ENCODE results near the gene KLK1. TPM values are rescaled to one million over a fixed set of nuclear protein-coding genes. Genes with fewer than 3 reads are reported as not detected.

The KLK1 gene
- total and polyA plus RNA-seq, 2 of the 13 experiments (the other 11 are each of a cell fraction or from before 2014, with no cell fraction given): not detected

- TF ChIP-seq, protein P1, sequence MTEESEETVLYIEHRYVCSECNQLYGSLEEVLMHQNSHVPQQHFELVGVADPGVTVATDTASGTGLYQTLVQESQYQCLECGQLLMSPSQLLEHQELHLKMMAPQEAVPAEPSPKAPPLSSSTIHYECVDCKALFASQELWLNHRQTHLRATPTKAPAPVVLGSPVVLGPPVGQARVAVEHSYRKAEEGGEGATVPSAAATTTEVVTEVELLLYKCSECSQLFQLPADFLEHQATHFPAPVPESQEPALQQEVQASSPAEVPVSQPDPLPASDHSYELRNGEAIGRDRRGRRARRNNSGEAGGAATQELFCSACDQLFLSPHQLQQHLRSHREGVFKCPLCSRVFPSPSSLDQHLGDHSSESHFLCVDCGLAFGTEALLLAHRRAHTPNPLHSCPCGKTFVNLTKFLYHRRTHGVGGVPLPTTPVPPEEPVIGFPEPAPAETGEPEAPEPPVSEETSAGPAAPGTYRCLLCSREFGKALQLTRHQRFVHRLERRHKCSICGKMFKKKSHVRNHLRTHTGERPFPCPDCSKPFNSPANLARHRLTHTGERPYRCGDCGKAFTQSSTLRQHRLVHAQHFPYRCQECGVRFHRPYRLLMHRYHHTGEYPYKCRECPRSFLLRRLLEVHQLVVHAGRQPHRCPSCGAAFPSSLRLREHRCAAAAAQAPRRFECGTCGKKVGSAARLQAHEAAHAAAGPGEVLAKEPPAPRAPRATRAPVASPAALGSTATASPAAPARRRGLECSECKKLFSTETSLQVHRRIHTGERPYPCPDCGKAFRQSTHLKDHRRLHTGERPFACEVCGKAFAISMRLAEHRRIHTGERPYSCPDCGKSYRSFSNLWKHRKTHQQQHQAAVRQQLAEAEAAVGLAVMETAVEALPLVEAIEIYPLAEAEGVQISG (CRISPR knock-in tag; IDR thresholded peaks at IDR 0.05): 0 out of 2 replicates have a peak, but pooled peaks have one; percentile 15
- TF ChIP-seq SP140L (CRISPR knock-in tag; IDR thresholded peaks at IDR 0.05; ENCODE audit: borderline replicate concordance): no peak
- peak; percentile 28; the same call in 1 of the 2 replicates for TF ChIP-seq POLR2AphosphoS5 (IDR thresholded peaks at IDR 0.05; ENCODE audit: low read depth, low read length)
- TF ChIP-seq MLLT10 (CRISPR knock-in tag; IDR thresholded peaks at IDR 0.05): no peak
- TF ChIP-seq SOX6 (IDR thresholded peaks at IDR 0.05): no peak
- TF ChIP-seq SOX6 (CRISPR knock-in tag; IDR thresholded peaks at IDR 0.05): 0 out of 2 replicates have a peak, but pooled peaks have one; percentile 24
- no peak for TF ChIP-seq KLF16 (CRISPR knock-in tag; IDR thresholded peaks at IDR 0.05)
- TF ChIP-seq ZNF343 (CRISPR knock-in tag; IDR thresholded peaks at IDR 0.05): no peak
- TF ChIP-seq DNMT1 (CRISPR knock-in tag; IDR thresholded peaks at IDR 0.05): no peak
Measured at GRCh38 chr19:50796128-50796633, 27.4 kb downstream of the KLK1 start (continued).

GRCh38 chr19:50795664-50796073, 27.9 kb downstream of the KLK1 start:
- H3K27ac ChIP-seq (ENCODE audit: extremely low read length, insufficient read depth, low read length): no peak overlapping the region
- peaks cover 33% of the 10 kb centered on the region for H4K20me1 ChIP-seq (ENCODE audit: insufficient read depth, low read length)
- H3K27me3 ChIP-seq (ENCODE audit: control insufficient read depth in 1 of 2, insufficient read depth in 2 of 2, low read length in 2 of 2): no peaks in the 10 kb centered on the region; a peak in 1 of 5 replicates
- H3K79me2 ChIP-seq (ENCODE audit: insufficient read depth, low read length): peaks cover 5% of the 10 kb centered on the region
- ChIA-PET POLR2A (interaction anchor here (2.6 kb wide), 1 partner anchor 8 kb away, joined by 27 read pairs; no protein-coding TSS in a partner anchor), CTCF (ENCODE audit: low intra/inter-chr PET ratio, low total read pairs) (no interaction called here)
- H3K36me3 ChIP-seq (replicated peaks in 1 of 2; ENCODE audit: control insufficient read depth in 1 of 2, insufficient read depth in 2 of 2, low read length in 2 of 2): peaks cover 22 to 31% of the 10 kb centered on the region in 2 experiments; a peak in 4 of 5 replicates
- no TSS peak for BruUV-seq (replicated peaks)
- H3K4me1 ChIP-seq (ENCODE audit: insufficient read depth, low read length): peaks cover 24% of the 10 kb centered on the region
- WGBS (ENCODE audit: low lambda C conversion rate): 100% methylated on average over 4 of the region's 4 CpGs
- in situ Hi-C loops (cut with HindIII; ENCODE audit: extremely low pct_ligation_motif_present, low pct_unique_long_range_greater_than_20kb) (loop anchor here (25.0 kb wide), 1 partner anchor 433 kb away; the partner anchor contains the start of gene NAPSA), intact Hi-C loops (cut with micrococcal nuclease; ENCODE audit: unreplicated experiment) (no loop called here)
- no peak overlapping the region for H2AFZ ChIP-seq (ENCODE audit: low read length)
- FAIRE-seq (no peak), ATAC-seq (no peak), DNase-seq (ENCODE audit: low spot score) (no peak)
- H3K9me3 ChIP-seq (ENCODE audit: low read length): no peaks in the 10 kb centered on the region
- H3K9ac ChIP-seq (ENCODE audit: insufficient read depth, low read depth, low read length): no peak overlapping the region
- no peak overlapping the region for H3K4me2 ChIP-seq (ENCODE audit: low read depth, low read length)
- no peak overlapping the region for H3K4me3 ChIP-seq (replicated peaks in 1 of 3; ENCODE audit: insufficient read depth in 1 of 3, low read depth in 2 of 3, low read length in 3 of 3)
- TF ChIP-seq ZNF878 (CRISPR knock-in tag; IDR thresholded peaks at IDR 0.05): no peak
- TF ChIP-seq, protein P1 (CRISPR knock-in tag; IDR thresholded peaks at IDR 0.05): 0 out of 2 replicates have a peak, but pooled peaks have one; percentile 7
- no peak for TF ChIP-seq ZBTB42 (CRISPR knock-in tag; IDR thresholded peaks at IDR 0.05)
- TF ChIP-seq, protein P2, sequence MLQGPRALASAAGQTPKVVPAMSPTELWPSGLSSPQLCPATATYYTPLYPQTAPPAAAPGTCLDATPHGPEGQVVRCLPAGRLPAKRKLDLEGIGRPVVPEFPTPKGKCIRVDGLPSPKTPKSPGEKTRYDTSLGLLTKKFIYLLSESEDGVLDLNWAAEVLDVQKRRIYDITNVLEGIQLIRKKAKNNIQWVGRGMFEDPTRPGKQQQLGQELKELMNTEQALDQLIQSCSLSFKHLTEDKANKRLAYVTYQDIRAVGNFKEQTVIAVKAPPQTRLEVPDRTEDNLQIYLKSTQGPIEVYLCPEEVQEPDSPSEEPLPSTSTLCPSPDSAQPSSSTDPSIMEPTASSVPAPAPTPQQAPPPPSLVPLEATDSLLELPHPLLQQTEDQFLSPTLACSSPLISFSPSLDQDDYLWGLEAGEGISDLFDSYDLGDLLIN (CRISPR knock-in tag; IDR thresholded peaks at IDR 0.05; ENCODE audit: borderline replicate concordance): no peak
- TF ChIP-seq ZNF761 (CRISPR knock-in tag; conservative IDR thresholded peaks at IDR 0.05): no peak
- TF ChIP-seq HOXA3 (CRISPR knock-in tag; IDR thresholded peaks at IDR 0.05): peak; percentile 17; the same call in 1 of the 2 replicates
- TF ChIP-seq MED8 (CRISPR knock-in tag; IDR thresholded peaks at IDR 0.05; ENCODE audit: insufficient replicate concordance): peak; percentile 3
- TF ChIP-seq HDAC2 (CRISPR knock-in tag; IDR thresholded peaks at IDR 0.05): 0 out of 2 replicates have a peak, but pooled peaks have one; percentile 11
- TF ChIP-seq NAIF1 (CRISPR knock-in tag; IDR thresholded peaks at IDR 0.05; ENCODE audit: borderline replicate concordance): no peak

Measured in HepG2 (cell line).